Memory B cell (primary cell): Measurements from ENCODE around the gene DDIT3.
"Not testable (repeated sequence)": the region's sequence is repeated elsewhere in the genome, so short reads cannot be mapped to it uniquely, and the experiment has no call there.

Experiments
- ATAC-seq: fragments of 150-1000 bp; cut with Tn5 transposase; 2 replicates; pipeline ENCODE4 v1.10.0; 2021; ENCODE audit warnings: low read depth, mild to moderate bottlenecking, moderate library complexity
- DNase-seq, 2 donors: peaks; one replicate each; pipeline ENCODE4 v3.0.0; 2022; ENCODE audit warnings: low spot score in 2 of 2
- H3K27ac Mint-ChIP-seq: one replicate; pipeline ENCODE4 v1.8.0; 2022; ENCODE audit warnings: mild to moderate bottlenecking, moderate library complexity, mixed read lengths
- H3K27me3 Mint-ChIP-seq: one replicate; pipeline ENCODE4 v1.8.0; 2022; ENCODE audit warnings: mixed read lengths
- H3K36me3 Mint-ChIP-seq: one replicate; pipeline ENCODE4 v1.8.0; 2022; ENCODE audit warnings: mild to moderate bottlenecking, mixed read lengths
- H3K4me1 Mint-ChIP-seq: one replicate; pipeline ENCODE4 v1.8.0; 2022; ENCODE audit warnings: mixed read lengths
- H3K4me3 Mint-ChIP-seq: one replicate; pipeline ENCODE4 v1.8.0; 2022; ENCODE audit warnings: mild to moderate bottlenecking, moderate library complexity, mixed read lengths
- H3K9me3 Mint-ChIP-seq: one replicate; pipeline ENCODE4 v1.8.0; 2022; ENCODE audit warnings: mixed read lengths

Gene DDIT3, protein sequence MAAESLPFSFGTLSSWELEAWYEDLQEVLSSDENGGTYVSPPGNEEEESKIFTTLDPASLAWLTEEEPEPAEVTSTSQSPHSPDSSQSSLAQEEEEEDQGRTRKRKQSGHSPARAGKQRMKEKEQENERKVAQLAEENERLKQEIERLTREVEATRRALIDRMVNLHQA

DNA sequence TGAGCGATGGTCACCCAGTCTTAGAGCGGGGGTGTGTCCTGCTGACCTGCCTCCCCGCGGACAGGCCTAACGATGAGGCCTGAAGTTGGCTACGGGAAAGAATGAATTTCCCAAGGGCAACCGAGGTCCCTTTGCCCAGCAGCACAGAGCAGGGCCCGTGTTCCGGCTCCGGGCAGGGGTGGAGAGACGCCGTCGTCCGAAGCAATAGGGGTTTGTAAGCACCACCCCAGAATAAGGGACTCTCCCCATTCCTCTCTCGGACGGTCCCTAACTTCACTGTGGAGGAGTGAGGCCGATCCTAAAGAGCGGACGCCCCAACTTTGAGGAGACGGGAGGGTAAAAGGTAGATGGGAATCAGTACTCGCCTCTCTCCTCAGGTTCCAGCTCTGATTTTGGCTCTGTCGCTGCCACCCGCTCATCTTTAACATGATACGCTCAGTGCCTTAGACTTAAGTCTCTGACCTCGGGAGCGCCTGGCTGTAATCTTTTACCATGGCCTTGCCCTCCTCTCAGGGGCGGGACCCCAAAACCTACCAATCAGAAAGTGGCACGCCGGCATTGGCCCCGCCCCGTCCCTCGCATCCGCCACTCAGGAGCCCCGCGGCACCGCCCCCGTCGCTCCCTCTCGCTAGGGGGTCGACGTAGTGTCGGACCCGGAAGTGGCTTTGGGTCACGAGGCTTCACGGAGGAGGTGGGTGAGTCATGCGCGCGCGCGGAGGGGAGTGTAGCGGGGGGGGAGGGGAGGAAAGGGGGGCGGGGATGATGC is at the start of gene DDIT3:
DDIT3 (minus strand) TSS at position 462 of the 766 bp plus-strand sequence. CDS start 3,108 bp downstream, outside the sequence.
- H3K36me3 Mint-ChIP-seq, result peaks cover 23% of the 10 kb centered on the region
- peak; percentile 97 to 99 for DNase-seq
- ATAC-seq, result peak; percentile 73

GRCh38 chr12:57569858-57570257 is 49.5 kb upstream of the DDIT3 start:
- H3K27ac Mint-ChIP-seq, result no peak overlapping the region
- no peak overlapping the region for H3K4me3 Mint-ChIP-seq
- H3K27me3 Mint-ChIP-seq, result peaks cover 2% of the 10 kb centered on the region
- H3K9me3 Mint-ChIP-seq, result no peaks in the 10 kb centered on the region
- peaks cover under 1% of the 10 kb centered on the region for H3K36me3 Mint-ChIP-seq
- ATAC-seq (no peak), DNase-seq (no peak)
- H3K4me1 Mint-ChIP-seq, result no peaks in the 10 kb centered on the region

More for the DNA sequence above, at the start of gene DDIT3:
- peak within 1 kb of the TSS; percentile 97 for H3K4me3 Mint-ChIP-seq
- peaks cover 42% of the 10 kb centered on the region for H3K4me1 Mint-ChIP-seq
- H3K27me3 Mint-ChIP-seq, result no peaks in the 10 kb centered on the region
- peak within 1 kb of the TSS; percentile 99 for H3K27ac Mint-ChIP-seq
- H3K9me3 Mint-ChIP-seq, result no peaks in the 10 kb centered on the region

DNA sequence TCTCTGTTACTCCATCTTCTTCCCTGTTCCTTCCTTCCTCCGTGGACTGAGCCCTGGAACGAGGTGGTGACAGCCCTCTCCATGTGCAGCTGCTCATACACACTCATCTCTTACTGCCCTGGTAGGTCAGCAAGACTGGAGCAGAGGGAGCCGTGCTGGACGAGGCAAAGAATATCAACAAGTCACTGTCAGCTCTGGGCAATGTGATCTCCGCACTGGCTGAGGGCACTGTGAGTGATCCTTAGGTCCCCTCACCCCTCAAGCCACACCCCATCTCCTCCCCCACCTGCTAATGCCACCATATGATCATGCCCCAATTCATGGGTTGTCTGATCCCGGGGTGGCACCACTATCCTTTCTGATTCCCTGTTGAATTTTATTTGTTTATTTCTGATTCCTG is 48.5 kb upstream of the DDIT3 start:
- Mint-ChIP-seq H3K4me1 (no peaks in the 10 kb centered on the region), H3K27me3 (peaks cover 4% of the 10 kb centered on the region), H3K4me3 (no peak overlapping the region), H3K9me3 (no peaks in the 10 kb centered on the region), H3K36me3 (peaks cover 2% of the 10 kb centered on the region), H3K27ac (no peak overlapping the region)
- ATAC-seq, result no peak
- DNase-seq, result no peak

DNA sequence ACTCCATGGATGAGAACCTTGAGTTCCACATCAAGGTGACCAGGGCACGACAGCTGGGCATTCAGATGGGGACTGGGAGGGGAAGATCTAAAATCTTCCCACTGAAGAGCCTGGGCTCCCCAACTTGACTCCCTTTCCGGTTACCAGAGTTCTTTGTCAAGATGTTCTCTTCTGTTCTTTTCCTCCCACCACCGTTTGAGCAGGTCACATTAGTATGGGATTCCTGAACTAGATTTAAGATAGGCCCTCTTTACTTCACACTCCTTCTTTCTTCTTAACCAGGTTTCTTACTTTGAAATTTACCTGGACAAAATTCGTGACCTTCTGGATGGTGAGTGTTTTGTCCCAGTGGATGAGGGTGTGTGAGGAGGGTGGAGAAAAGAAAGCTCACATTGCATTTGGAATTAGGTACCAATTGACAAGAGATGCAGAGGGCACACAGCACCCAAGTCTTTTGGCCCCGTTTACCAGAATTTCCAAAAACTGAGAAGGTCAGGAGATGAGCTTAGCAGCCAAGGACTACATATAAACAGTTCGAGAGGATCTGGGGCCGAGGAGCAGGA is 43.9 kb upstream of the DDIT3 start:
- H3K27ac Mint-ChIP-seq, result no peak overlapping the region
- H3K4me3 Mint-ChIP-seq, result no peak overlapping the region
- peaks cover 2% of the 10 kb centered on the region for H3K36me3 Mint-ChIP-seq
- no peaks in the 10 kb centered on the region for H3K4me1 Mint-ChIP-seq
- no peak for ATAC-seq
- H3K27me3 Mint-ChIP-seq, result peaks cover 8% of the 10 kb centered on the region
- DNase-seq, result no peak
- no peaks in the 10 kb centered on the region for H3K9me3 Mint-ChIP-seq

DNA sequence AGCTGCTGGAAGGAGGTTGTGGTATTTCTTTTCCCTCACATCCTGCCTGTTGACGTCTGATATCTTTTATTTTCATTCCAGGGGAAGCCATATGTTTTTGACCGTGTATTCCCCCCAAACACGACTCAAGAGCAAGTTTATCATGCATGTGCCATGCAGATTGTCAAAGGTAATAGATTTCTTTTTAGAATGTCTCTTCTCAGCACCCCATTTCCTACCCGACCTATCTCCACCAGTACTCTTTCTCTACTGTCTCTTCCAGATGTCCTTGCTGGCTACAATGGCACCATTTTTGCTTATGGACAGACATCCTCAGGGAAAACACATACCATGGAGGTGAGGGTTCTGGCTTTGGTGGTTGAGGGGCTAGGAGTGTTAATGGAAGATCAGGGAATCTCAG is 43.0 kb upstream of the DDIT3 start:
- no peak overlapping the region for H3K27ac Mint-ChIP-seq
- H3K27me3 Mint-ChIP-seq, result peaks cover 8% of the 10 kb centered on the region
- ATAC-seq (no peak), DNase-seq (no peak)
- H3K4me1 Mint-ChIP-seq, result no peaks in the 10 kb centered on the region
- H3K36me3 Mint-ChIP-seq, result peaks cover 2% of the 10 kb centered on the region
- no peak overlapping the region for H3K4me3 Mint-ChIP-seq
- H3K9me3 Mint-ChIP-seq, result no peaks in the 10 kb centered on the region

- H3K36me3 Mint-ChIP-seq, H3K4me3 Mint-ChIP-seq, H3K4me1 Mint-ChIP-seq, H3K27ac Mint-ChIP-seq, H3K9me3 Mint-ChIP-seq, ATAC-seq, H3K27me3 Mint-ChIP-seq, DNase-seq: not testable (repeated sequence)
Observed at GRCh38 chr12:57561117-57561516, 40.8 kb upstream of the DDIT3 start.

- Mint-ChIP-seq H3K4me3 (no peak overlapping the region), H3K9me3 (no peaks in the 10 kb centered on the region), H3K36me3 (peaks cover 2% of the 10 kb centered on the region), H3K27ac (no peak overlapping the region), H3K27me3 (peaks cover 7% of the 10 kb centered on the region), H3K4me1 (no peaks in the 10 kb centered on the region)
- DNase-seq (no peak), ATAC-seq (no peak)
Observed at GRCh38 chr12:57560516-57560915, 40.2 kb upstream of the DDIT3 start.

- DNase-seq (no peak), ATAC-seq (no peak)
- Mint-ChIP-seq H3K4me1 (no peaks in the 10 kb centered on the region), H3K4me3 (no peak overlapping the region), H3K27ac (no peak overlapping the region), H3K27me3 (peaks cover 4% of the 10 kb centered on the region), H3K9me3 (no peaks in the 10 kb centered on the region), H3K36me3 (no peaks in the 10 kb centered on the region)
Observed at GRCh38 chr12:57558864-57559263, 38.5 kb upstream of the DDIT3 start.

- Mint-ChIP-seq H3K27ac (no peak overlapping the region), H3K9me3 (no peaks in the 10 kb centered on the region), H3K27me3 (peaks cover 4% of the 10 kb centered on the region), H3K4me3 (no peak overlapping the region), H3K4me1 (peaks cover 4% of the 10 kb centered on the region), H3K36me3 (no peaks in the 10 kb centered on the region)
- DNase-seq (no peak), ATAC-seq (no peak)
Observed at GRCh38 chr12:57554897-57555296, 34.6 kb upstream of the DDIT3 start.

GRCh38 chr12:57554453-57554852 is 34.1 kb upstream of the DDIT3 start:
- no peaks in the 10 kb centered on the region for H3K36me3 Mint-ChIP-seq
- no peak for DNase-seq
- peaks cover 7% of the 10 kb centered on the region for H3K4me1 Mint-ChIP-seq
- H3K4me3 Mint-ChIP-seq, result no peak overlapping the region
- peaks cover 4% of the 10 kb centered on the region for H3K27me3 Mint-ChIP-seq
- no peaks in the 10 kb centered on the region for H3K9me3 Mint-ChIP-seq
- no peak overlapping the region for H3K27ac Mint-ChIP-seq
- ATAC-seq, result no peak

- H3K27ac Mint-ChIP-seq, result no peak overlapping the region
- ATAC-seq, result no peak
Observed at GRCh38 chr12:57553343-57554202, 33.3 kb upstream of the DDIT3 start.

GRCh38 chr12:57552835-57553313 is 32.6 kb upstream of the DDIT3 start:
- no peak overlapping the region for H3K4me3 Mint-ChIP-seq
- H3K4me1 Mint-ChIP-seq, result peaks cover 13% of the 10 kb centered on the region
- DNase-seq, result no peak
- no peaks in the 10 kb centered on the region for H3K36me3 Mint-ChIP-seq
- ATAC-seq, result no peak
- no peaks in the 10 kb centered on the region for H3K9me3 Mint-ChIP-seq
- no peak overlapping the region for H3K27ac Mint-ChIP-seq
- H3K27me3 Mint-ChIP-seq, result peaks cover 4% of the 10 kb centered on the region

More at GRCh38 chr12:57553343-57554202, 33.3 kb upstream of the DDIT3 start:
- DNase-seq, result no peak
- Mint-ChIP-seq H3K36me3 (no peaks in the 10 kb centered on the region), H3K27me3 (peaks cover 4% of the 10 kb centered on the region), H3K9me3 (no peaks in the 10 kb centered on the region), H3K4me3 (no peak overlapping the region), H3K4me1 (peaks cover 12% of the 10 kb centered on the region)

- H3K4me1 Mint-ChIP-seq, result peaks cover 16% of the 10 kb centered on the region
Observed at GRCh38 chr12:57552306-57552651, 32.0 kb upstream of the DDIT3 start.

More at GRCh38 chr12:57552306-57552651, 32.0 kb upstream of the DDIT3 start:
- H3K36me3 Mint-ChIP-seq, result no peaks in the 10 kb centered on the region
- no peak for DNase-seq
- no peak for ATAC-seq
- H3K27ac Mint-ChIP-seq, result no peak overlapping the region
- peaks cover 4% of the 10 kb centered on the region for H3K27me3 Mint-ChIP-seq
- H3K4me3 Mint-ChIP-seq, result no peak overlapping the region
- no peaks in the 10 kb centered on the region for H3K9me3 Mint-ChIP-seq
